Measurements from ENCODE around the gene E2F6.

GRCh38 chr2:11499081-11499743, 33.3 kb upstream of the E2F6 start:
- TF ChIP-seq ZBTB39 (CRISPR knock-in tag; IDR thresholded peaks at IDR 0.05) (peak; percentile 85; the same call in 1 of the 2 replicates), ZSCAN5A (CRISPR knock-in tag; IDR thresholded peaks at IDR 0.05; ENCODE audit: borderline replicate concordance) (no peak; the same call in 1 of the 2 replicates), FOXJ3 (CRISPR knock-in tag; IDR thresholded peaks at IDR 0.05; ENCODE audit: borderline replicate concordance) (peak; percentile 100), ZNF12 (CRISPR knock-in tag; IDR thresholded peaks at IDR 0.05) (peak; percentile 75; the same call in 1 of the 2 replicates), RAD51 (IDR thresholded peaks at IDR 0.05; ENCODE audit: borderline replicate concordance) (no peak), CTCF (CRISPR knock-in tag; IDR thresholded peaks at IDR 0.05) (peak; percentile 21; the same call in 1 of the 2 replicates), ZNF232 (CRISPR knock-in tag; IDR thresholded peaks at IDR 0.05; ENCODE audit: borderline replicate concordance) (peak; percentile 95; the same call in 1 of the 2 replicates), BHLHE40 (IDR thresholded peaks at IDR 0.05; ENCODE audit: low read length) (peak; percentile 84), CC2D1A (CRISPR knock-in tag; IDR thresholded peaks at IDR 0.05) (no peak; the same call in 1 of the 2 replicates), POLR2A (IDR thresholded peaks at IDR 0.05; ENCODE audit: insufficient read depth in 1 of 2, low read depth in 2 of 2, low read length in 2 of 2) (peak; percentile 77 to 91)

All from HepG2 (cell line).